Measurements from ENCODE around the gene AKT2. TPM values are rescaled to one million over a fixed set of nuclear protein-coding genes. Genes with fewer than 3 reads are reported as not detected.

AKT2 gene
- total RNA-seq, 3 donors from 2014 or later = 98.4 to 139 (median 103) TPM

DNA sequence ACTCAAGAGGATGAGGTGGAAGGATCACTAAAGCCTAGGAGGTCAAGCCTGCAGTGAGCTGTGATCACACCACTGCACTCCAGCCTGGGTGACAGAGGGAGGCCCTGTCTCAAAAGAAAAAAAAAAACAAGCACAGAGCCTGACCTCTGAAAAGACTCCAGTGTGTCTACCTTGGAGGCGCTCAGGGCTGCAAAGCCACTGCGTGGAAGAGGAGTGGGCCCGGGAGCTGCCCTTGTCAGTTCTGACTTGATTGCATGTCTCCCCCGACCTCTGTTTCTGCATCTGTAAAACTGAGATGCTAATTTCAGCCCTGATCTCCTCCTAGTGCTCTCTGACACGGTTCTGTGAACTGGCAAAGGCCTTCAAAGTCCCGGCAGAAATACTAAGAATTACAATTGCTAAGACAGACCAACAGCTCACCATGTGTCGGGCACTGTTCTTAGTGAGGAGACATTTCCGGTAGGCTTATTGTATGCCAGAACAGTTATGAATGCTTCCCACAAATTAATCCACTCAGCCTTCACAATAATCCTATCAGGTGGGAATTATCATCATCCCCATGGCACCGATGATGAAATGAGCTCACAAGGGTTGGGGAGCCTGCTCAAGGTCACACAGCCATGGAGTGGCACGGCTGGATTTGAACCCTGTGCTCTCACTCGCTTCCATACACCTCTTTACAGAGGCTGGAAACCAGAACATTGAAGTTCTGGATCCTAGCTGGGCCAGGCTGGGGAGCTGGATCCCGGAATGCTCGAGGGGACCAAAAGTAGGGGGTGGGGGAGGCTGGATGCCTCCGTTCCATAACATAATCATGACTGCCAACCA lies 3.5 kb downstream of the AKT2 start:
- DNase-seq (no peak), ATAC-seq (no peak)
- Histone ChIP-seq H3K4me1 (ENCODE audit: low read depth) (peaks cover 49% of the 10 kb centered on the region), H3K4me3 (no peak overlapping the region), H3K36me3 (ENCODE audit: low read depth) (no peaks in the 10 kb centered on the region), H3K9me3 (no peaks in the 10 kb centered on the region)
- intact Hi-C loops (cut with DNase I, micrococcal nuclease) = no loop called here
- TF ChIP-seq, protein P1, sequence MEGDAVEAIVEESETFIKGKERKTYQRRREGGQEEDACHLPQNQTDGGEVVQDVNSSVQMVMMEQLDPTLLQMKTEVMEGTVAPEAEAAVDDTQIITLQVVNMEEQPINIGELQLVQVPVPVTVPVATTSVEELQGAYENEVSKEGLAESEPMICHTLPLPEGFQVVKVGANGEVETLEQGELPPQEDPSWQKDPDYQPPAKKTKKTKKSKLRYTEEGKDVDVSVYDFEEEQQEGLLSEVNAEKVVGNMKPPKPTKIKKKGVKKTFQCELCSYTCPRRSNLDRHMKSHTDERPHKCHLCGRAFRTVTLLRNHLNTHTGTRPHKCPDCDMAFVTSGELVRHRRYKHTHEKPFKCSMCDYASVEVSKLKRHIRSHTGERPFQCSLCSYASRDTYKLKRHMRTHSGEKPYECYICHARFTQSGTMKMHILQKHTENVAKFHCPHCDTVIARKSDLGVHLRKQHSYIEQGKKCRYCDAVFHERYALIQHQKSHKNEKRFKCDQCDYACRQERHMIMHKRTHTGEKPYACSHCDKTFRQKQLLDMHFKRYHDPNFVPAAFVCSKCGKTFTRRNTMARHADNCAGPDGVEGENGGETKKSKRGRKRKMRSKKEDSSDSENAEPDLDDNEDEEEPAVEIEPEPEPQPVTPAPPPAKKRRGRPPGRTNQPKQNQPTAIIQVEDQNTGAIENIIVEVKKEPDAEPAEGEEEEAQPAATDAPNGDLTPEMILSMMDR (IDR thresholded peaks at IDR 0.05) = no peak

DNA sequence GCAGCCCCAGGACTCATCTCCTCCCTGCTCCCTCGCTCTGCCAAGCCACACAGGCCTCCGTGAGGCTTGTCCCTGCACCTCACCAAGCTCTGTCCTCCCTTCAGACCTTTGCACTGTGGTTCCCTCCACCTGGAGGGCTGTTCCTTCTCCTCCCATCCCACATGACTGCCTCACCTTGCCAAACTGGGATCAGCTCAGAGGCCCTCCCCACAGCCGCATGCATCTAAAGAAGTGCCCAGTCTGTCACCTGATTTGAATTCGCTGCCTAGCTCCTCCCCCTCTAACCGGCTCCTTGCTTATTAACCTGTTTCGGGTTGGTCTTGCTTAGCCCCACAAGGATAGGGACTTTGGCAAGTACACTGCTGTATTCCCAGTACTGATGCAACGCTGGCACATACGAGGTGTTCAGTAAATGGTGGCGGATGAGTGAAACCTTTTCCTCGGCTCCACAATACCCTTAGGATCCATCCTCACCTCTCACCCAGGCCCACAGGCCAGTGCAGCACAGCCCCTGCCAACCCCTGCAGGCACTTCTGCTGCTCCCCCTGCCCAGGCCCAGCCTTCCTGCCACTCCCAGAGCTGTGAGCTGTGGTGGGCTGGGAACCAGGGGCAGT lies 4.4 kb downstream of the AKT2 start:
- TF ChIP-seq, protein P1 (IDR thresholded peaks at IDR 0.05) = no peak
- ATAC-seq (peak; percentile 79), DNase-seq (peak; percentile 82 to 88 (median 83))
- intact Hi-C loops (cut with DNase I, micrococcal nuclease) = no loop called here
- no peaks in the 10 kb centered on the region for H3K9me3 ChIP-seq
- no peaks in the 10 kb centered on the region for H3K36me3 ChIP-seq (ENCODE audit: low read depth)
- H3K4me1 ChIP-seq (ENCODE audit: low read depth) = peaks cover 49% of the 10 kb centered on the region
- no peak overlapping the region for H3K4me3 ChIP-seq

DNA sequence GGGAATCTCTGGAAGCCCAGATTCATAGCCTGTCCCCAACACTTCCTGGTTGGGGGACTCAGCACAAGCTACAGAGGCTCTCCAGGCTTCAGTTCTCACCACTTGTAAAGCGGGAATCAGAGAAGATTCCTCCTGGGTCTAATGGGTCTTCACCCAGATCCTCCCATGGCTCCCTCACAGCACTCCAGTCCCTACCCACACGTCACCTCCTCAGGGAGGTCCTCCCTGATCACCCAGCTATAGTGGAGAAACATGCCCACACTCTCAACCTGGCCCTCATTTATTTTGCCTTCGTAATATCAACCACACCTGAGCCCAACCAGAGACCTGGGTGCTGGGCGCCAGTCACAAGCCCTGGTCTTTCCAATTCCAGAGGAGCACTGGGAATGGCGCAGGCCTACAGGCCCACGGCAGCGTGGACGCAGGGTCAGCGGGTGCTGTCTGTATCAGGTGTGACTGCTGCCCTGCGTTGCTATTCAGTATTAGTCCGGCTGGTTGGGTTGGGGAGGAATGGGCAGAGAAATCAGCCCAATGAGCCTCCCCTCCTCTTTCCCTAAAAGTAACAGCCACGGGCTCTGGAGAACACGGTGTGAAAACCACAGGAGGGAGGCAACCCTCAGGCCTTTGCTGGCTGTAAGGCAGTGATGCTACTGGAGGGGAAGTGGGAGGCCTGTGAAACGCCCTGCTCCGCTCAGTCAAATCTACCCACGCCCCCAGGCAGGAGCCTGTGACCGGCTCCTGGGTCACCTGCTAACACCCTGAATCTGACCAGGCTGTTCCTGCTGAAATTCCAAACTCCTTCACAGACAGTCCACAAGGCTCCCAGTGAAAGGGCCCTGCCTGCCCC lies 5.2 kb downstream of the AKT2 start:
- TF ChIP-seq, protein P1 (IDR thresholded peaks at IDR 0.05) = no peak
- H3K4me3 ChIP-seq = no peak overlapping the region
- DNase-seq (no peak), ATAC-seq (peak; percentile 26)
- no peaks in the 10 kb centered on the region for H3K36me3 ChIP-seq (ENCODE audit: low read depth)
- intact Hi-C loops (cut with DNase I, micrococcal nuclease) = no loop called here
- H3K9me3 ChIP-seq = no peaks in the 10 kb centered on the region
- peaks cover 53% of the 10 kb centered on the region for H3K4me1 ChIP-seq (ENCODE audit: low read depth)

DNA sequence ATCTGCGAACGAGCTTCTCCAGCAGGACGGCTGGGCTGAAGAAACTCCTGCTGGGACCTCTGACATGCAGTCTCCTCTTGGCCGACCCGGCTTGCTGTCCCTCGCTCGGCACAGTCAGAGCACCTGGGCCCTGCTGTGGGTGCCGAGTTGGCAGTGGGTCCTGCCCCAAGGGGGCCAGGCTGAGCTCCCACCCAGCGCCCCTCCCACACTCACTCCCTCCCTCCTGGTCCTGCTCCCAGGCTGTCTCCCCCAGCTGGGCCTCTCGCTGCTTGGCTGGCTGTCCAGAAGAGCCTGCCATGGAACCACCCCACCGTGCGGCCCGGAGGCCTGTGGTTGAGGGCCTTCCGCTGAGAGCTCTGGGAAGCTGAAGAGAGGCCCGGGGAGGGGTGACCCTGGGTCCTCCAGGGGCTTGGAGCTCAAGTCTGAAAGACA lies 6.0 kb downstream of the AKT2 start:
- Histone ChIP-seq H3K4me3 (no peak overlapping the region), H3K9me3 (no peaks in the 10 kb centered on the region), H3K36me3 (ENCODE audit: low read depth) (no peaks in the 10 kb centered on the region), H3K4me1 (ENCODE audit: low read depth) (peaks cover 51% of the 10 kb centered on the region)
- intact Hi-C loops (cut with DNase I, micrococcal nuclease) = no loop called here
- peak; percentile 32 to 65 (median 62) for DNase-seq
- no peak for ATAC-seq
- TF ChIP-seq, protein P1 (IDR thresholded peaks at IDR 0.05) = no peak

DNA sequence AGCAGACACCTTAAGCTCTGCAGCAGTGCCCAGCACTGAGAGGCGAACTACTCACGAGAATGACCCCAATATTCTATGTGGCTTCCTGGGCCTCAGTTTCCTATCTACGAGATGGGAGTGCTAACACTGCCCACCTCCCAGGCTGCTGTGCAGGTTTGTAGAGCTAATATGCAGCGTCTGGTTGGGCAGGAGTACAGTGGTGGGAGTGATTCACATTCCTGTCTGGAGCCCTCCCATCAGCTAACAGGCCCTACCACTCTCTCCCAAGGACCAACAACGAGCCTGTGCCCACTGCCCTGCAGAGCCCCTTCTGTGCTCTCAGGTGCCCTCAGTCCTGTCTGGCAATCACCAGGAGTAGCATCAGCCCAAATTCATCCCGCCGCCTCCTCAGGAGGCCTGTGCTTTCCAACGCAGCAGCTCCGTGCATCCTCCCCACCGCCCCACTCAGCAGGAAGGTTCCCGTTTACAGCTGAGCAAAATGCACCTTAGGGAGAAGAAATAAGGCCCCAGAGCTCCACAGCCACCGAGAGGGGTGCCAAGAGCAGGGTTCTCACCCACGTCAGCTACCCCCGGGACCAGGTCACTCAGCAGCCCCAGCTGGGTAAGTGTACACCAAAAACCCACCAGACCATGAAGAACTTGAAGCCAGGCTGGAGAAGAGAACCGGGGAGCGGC lies 6.6 kb downstream of the AKT2 start:
- intact Hi-C loops (cut with DNase I, micrococcal nuclease) = no loop called here
- H3K4me3 ChIP-seq = no peak overlapping the region
- H3K36me3 ChIP-seq (ENCODE audit: low read depth) = no peaks in the 10 kb centered on the region
- TF ChIP-seq, protein P1 (IDR thresholded peaks at IDR 0.05) = no peak
- H3K9me3 ChIP-seq = no peaks in the 10 kb centered on the region
- H3K4me1 ChIP-seq (ENCODE audit: low read depth) = peaks cover 45% of the 10 kb centered on the region
- DNase-seq (no peak), ATAC-seq (no peak)

Data from mucosa of descending colon (tissue), 3 donors.